HG03520 (cell line): Measurements from ENCODE around the gene CDIP1.

Experiments
- ATAC-seq: cut with Tn5 transposase; IDR thresholded peaks from one replicate; pipeline ENCODE4 v1.9.1; 2021; ENCODE audit warnings: mild to moderate bottlenecking, moderate library complexity; ENCODE audit not compliant: unreplicated experiment

Gene CDIP1

DNA sequence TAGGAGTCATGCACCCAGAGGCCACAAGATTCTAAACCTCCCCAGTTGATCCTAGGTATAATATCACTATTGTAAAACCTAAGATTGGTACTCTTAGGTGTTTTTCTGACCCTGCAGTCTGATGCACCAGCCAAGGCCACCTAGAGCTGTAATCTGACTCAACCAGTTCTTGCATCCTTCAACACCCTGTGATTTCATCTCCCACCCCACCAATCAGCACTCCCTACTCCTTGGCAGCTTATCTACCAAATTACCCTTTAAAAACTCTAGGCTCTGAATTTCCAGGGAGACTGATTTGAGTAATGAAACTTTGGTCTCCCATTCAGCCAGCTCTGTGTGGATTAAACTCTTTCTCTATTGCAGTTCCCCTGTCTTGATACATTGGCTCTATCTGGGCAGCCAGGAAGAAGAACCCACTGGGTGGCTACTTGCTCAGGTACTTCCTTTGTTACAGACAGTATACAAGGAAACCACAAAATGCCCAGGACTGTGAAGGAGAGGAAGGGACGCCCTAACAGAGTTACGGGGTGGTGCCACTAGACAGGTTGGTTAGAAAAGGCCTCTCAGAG, 1.2 kb upstream of the CDIP1 start:
- ATAC-seq = no peak

DNA sequence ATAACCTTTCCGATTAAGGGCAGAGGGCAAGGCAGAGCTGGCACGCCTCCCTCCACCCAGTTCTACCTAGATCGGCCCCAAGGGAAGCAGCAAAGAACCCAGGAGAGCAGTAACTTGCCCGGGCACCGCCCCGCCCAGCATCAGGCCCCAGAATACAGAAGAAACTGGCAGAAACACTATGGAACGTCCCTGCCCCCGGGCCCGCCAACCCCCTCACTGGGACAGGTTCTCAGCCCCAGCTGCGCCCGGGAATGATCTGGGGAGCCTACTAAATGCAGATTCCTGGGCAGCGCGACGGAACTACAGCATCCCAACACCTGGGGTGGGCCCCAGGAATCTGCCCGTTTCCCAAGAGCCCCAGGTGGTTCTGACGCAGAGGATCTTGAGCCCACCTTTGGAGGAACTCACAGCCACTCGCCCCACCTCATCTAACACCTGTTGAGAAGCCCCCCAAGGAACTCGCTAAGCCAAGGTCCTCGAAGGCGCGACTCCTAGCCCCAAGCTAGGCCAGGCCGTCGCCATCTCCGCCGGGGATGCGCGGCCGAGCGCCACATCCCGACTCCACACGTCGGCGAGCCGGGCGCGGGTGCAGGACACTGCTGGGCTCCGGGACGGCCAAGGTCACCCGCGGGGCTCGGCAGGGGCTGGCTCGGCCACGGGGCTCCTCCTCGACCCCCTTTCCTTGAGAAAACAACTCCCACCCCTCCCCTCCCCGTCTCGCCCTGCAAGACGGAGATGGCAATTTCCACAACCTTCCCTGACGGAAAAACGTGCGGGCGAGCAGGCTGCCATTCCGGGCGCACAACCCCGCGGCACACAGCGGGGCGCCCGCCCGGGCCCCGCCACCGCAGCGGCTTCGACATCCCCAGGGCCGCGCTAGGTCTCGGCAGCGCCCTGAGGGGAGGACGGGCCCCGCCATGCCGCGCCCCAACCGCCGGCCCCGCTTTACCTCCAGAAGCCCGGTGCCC, 913 bp downstream of the CDIP1 start:
- ATAC-seq = peak; percentile 13

DNA sequence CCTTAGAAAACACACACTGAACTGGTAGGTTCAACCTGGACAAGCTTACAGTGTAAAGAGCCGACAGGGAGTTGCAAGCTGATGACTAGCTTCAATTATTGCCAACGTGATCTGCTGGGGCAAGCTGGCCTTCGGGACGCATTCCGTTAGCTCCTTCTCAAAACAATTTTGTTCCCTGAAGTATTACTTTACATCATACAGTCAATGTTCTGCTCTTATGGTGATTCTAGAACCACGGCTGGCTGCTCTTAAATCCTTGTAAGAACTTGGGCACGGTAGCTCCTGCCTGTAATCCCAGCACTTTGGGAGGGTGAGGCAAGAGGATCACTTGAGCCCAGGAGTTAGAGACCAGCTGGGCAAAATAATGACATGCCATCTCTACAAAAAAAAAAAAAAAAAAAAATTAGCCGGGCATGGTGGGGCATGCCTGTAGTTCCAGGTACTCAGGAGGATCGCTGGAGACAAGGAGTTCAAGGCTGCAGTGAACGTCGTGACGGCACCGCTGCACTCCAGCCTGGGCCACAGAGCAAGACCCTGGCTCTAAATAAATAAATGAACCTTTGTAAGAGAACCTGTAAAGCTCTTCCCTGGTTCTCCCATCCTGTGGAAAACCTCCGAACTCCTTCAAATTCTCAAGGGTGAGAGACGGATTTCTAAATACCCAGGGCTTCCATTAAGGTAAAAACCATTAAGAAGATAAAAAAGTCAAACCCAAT, 2.0 kb downstream of the CDIP1 start:
- ATAC-seq = no peak

DNA sequence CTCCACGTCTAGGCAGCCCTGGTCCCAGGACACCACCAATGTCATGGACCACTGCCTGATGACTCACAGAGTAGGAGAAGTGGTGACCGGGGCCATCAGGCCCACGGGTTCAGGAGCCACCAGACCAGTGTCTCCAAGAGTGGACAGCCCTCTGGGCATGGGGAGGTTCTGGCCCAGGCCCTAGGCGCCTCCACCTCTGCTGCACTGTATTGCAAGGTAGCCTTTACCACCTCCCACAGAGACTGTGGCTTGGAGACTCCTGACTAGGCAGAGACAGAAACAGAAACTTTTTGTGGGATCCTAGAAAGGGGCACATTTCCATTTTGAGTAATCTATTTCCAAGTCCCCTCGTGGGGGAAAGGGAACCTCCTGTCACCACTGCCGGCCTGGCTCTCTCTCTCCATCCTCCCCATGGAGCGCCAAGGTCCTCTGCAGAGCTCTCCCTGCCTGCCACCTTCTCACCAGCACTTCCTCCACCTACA, 2.9 kb downstream of the CDIP1 start:
- no peak for ATAC-seq

DNA sequence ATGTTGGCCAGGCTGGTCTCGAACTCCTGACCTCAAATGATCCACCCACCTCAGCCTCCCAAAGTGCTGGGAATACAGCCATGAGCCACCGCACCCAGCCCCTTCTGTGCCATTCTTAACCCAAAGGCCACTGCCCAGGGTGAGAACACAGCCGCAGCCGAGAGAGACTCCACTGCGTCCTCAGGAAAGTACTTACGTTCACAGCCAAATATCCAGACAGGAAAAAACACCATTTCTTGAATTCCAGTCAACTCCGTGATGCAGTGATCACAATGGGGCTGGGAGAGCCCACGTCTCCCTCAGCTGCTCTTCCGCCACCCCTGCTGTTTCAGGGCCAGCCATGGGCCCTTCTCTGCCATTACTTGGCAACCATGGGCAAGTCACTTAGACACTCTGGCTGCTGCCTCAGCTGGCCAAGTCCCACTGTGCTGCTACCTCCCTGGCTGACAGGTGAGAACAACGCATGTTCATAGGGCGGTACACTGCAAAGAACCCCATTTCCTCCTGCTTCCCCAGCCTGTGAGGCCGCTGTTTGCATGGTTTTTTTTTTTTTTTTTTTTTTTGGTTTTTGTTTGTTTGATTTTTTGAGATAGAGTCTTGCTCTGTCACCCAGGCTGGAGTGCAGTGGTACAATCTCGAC, 4.3 kb downstream of the CDIP1 start:
- ATAC-seq = no peak

DNA sequence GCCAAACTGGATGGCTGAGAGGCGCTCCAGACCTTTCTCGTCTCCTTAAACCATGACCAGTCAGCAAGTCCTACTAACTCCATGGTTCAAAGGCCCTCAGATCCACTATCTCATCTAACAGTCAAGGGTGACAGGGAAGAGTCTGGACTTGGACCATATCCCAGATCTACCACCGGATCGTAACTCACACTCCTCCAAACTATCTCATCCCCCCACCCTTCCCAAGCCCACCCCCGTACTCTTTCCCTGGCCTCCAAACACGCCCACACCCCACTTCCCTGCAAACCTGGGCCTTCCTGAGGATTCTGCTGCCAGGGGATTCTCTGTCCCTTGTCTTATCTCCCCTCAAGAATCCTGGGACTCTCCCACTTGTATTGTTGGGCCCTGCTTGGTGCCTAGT, 5.1 kb downstream of the CDIP1 start:
- no peak for ATAC-seq

DNA sequence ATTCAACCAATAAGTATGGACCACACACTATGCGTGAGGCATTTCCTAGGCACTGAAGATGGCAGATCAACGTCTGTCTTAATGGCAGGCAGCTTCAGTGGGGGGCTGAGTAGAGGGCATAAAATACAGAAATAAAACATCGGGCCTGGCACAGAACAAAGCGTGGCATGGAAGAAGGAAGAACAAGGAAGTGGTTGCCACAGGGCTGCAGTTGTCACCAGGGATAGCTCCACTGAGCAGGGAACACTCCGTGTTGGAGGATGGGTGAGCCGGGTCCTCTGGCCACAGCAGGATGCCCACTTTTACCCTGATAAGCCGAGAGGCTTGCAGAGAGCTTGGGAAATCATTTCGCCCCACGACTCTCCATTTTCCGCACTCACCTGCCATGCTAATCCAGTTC, 6.3 kb downstream of the CDIP1 start:
- no peak for ATAC-seq

DNA sequence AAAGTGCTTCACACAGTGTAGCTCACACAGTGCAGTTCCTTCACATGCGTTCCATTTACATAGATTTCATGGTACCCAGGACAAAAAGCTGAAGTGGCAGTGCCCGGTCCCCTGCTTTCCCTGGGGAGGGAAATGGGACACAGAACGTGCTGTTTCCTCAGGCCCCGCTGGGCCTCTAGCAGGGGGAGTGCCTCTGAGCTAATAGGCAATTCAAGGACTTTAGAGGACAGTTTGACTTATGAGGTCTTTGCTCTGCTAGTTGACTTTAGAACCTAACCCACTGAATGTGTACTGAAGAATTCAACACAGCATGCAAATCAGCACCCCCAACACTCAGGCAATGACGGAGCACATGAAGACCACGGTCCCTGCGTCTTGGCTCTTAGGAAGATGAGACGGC, 6.8 kb downstream of the CDIP1 start:
- ATAC-seq = no peak

DNA sequence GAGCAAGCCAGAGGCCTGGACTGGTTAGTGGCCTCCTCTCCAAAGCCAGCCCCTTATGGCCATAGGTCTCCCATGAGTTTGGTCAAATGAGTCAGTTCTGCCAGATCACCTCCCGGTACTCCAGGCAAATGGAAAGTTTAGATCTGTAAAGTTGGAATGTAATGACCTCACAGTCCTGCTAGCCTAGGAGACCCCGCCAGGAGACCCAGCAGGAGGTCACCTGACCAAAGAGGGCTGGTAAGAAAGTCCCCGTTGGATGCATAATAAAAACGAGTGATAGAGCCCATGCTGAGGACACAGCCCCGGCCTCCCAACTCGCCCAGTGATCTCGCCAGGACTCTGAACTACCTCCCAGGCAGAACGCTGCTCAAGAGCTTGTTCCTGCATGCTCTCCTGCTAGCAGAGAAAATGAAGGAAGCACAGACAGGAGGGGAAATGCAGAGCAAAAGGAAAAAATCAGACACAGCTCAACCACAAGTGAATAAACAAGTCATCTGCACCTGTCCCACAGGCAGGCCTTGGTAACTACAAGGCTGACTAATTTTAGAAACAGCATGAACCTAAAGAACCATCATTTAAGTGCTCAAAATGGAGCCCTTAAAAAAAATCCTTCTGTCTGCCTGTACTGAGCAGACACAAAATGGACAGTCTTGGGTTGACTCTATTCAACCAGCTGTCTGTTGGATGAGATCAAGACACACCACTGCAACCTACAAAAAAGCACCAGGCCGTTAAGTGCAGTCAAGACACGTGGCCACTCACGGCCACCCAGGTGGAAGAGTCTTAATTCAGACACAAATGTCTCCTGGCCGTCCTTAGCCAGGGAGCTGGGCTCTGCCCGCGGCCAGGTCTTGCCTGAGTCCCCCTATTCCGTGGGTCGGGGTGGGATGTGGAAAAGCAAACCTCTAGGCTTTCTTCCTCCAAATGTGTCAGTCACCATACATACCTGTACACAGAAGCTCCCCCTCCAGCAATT, 9.2 kb downstream of the CDIP1 start:
- no peak for ATAC-seq

DNA sequence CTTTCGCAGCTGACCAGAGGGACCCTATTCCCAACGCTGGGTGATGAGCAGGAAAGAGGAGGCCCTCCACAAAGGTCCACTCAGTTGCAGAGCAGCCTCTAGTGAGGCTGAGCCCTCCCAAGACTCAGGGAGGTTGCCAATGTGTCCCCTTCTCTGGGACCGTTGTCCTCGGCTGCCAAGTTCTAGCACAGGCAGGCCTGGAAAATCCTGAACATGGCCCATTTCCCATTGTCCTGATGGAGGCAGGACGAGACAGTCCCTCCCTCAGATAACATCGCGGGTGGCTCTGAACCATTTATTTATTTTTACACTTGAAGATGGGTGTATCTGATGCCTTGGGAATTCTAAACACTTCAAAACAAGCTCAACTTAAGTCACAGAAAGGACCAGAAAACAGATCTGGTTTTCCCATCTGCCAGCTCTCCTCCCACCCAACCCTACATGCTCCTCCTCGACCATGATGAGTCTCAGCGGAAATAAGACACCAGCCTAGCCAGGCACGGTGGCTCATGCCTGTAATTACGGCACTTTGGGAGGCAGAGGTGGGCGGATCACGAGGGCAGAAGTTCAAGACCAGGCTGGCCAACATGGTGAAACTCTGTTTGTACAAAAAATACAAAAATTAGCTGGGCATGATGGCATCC, 12.8 kb downstream of the CDIP1 start:
- ATAC-seq = no peak

DNA sequence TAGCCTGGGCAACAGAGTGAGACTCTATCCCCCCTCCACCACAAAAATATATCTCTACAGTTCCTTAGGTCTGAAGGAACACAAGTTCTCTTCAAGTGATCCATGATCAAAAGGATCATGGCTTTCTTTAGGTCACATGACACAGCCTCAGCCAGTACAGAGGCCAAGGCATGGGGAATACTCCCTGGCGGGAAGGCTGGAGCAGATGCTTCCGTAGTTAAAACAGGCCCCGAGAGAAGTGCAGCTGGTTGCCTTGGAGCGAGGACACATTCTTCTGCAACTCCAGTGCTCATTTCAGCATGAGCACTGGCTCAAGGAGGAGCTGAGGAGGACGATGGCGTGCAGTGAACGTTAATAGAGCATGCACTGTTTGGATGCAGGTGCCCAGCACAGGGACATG, 13.5 kb downstream of the CDIP1 start:
- ATAC-seq = no peak

DNA sequence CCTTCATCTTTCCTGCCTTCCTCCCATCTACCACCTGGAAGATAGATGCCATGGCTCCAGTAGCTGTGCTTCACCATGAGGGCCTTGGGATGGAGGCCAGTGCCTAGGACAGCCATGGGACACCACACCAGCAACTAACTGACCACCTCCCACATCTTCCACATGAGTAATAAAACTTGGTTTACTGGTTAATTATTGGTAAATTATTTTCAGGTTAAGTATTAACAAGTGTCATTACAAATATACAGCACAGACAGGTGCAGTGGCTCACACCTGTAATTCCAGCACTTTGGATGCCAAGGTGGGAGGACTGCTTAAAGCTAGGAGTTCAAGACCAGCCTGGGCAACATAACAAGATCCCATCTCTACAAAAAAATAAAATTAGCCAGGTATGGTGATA, 14.0 kb downstream of the CDIP1 start:
- no peak for ATAC-seq

DNA sequence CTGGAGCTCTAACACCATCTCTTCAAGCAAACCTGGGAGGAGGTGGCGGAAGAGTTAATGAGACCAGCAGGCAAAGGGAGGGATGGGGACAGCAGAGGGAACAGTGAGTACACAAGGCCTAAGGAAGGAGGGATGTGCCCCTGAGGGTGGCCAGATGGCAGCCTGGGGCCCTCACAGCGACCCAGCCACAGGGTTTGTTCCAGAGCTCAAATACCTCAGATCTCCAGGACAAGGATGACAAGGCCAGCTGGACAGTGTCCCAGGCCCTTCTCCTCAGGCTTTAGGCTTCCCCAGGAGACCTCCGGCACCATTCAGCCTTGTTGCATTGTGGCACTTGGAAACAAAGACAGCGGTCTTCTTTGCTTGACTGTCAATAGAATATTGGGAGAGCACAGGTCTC, 14.9 kb downstream of the CDIP1 start:
- ATAC-seq = no peak

DNA sequence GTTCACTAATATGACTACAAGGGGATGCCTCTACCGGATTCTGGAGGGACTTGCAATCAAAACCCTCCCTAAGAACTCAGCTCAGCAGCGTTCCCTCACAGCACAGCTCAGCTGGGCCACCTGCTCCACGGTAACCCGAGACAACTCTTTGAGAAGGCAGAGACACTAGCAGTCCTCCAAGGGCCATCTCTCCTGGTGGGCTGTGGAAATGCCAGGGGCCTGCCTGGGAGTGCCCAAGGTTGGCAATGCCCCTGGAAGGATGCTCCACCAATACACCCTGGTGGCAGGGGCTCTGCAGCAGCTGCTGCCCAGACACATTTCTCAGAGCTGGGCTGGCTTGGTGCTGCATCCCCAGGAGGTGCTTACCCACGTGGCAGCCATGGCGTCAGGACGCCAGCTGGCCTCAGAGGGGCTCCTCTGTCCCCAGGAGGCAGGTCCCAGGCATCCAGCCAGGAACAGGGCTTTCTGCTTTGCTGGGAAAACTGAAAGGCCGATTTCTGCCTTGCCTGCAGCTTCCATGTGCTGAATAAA, 16.5 kb downstream of the CDIP1 start:
- no peak for ATAC-seq

DNA sequence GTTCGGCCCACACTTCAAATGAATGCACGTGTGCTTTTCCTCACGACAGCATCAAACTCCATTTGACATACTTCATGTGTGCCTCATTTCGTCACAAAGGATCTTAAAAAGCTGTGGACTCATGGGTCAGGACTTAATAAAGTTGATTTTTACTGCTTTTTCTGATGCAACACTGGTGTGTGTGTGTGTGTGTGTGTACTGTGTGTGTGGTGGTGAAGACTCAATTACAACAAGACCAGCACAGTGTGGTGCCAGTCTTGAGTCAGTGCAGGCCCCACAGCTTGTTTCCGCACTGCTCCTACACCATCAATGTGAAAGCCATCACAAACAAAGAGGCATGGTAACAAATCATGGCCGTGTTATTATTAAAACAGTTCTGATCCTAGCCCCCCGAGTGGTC, 17.7 kb downstream of the CDIP1 start:
- no peak for ATAC-seq

DNA sequence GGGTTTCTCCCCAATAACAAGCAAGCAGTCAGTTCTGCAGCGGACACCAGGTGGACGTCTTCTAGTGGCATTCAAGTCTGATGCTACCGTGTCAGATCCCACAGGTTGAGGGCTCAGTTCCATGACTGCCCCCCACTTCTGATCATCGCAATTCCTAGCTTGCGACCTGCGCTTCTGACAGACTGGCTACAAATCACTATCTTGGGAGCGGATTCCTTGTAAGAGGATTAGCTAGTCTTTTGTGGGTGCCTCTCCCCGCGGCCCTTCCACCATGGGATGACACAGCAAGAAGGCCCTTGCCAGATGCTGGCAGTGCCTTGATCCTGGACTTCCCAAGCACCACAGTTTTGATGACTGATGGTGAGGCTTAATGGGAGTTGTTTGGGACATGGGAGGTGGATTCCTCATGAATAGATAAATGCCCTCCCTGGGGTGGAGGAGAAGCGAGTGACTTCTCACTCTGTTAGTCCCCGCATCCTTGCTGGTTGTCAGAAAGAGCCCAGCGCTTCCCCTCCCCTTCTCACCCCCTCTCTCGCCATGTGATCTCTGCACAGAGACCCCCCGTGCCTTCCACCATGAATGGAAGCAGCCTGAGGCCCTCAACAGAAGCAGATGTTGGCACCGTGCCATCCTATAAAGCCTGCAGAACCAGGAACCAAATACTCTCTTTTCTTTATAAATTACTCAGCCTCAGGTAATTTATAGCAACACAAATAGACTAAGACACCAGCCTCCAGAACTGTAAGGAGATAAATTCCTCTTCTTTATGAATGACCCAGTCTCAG, 19.1 kb downstream of the CDIP1 start:
- ATAC-seq = no peak

DNA sequence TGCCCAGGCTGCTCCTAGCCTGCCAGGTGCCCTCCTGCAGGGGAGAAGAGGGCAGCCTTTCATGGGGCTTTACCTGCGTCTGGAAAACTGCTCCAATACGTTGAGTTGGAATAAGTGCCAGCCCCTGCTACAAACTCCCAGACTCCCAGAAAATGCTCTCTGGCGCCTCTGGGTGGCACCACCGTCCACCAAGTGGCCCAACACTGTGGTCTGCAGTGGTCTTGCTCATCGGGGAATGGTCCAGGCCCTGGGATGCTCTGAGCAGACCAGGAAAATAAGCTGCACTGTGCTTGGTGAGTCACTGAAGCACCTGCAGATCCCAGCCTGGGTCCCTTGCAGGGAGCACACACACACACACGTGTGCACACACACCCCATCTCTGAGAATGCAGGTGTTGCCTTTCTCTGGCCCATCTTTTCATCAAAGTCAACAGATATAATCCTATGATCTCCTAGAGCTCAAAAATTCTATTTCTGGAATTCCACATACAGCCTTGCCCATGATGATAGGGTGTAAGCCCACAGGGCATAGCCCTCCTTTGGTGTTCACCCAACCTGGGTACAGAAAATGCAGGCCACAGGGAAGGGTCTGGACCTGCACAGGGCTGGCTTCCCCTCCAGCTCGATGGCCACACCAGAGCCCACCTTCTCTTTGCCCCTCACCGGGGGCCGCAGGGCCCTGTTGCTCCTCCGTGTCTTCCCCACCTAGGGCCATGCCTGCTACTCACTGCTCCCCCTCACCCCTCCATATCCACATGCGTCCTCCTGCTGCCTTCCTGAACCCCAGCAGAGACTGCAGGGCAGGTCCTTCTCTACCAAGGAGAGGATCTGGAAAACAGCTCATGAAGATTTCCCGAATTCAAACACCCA, 20.5 kb downstream of the CDIP1 start:
- ATAC-seq = no peak
